Measurements from ENCODE around the gene IRGC. TPM values are rescaled to one million over a fixed set of nuclear protein-coding genes. Genes with fewer than 3 reads are reported as not detected.

Gene IRGC
- total RNA-seq, 1 donor from 2014 or later = not detected

- DNase-seq (ENCODE audit: low spot score) = no peak
Measured at GRCh38 chr19:43691755-43692154, 24.1 kb upstream of the IRGC start.

GRCh38 chr19:43692385-43692784 lies 23.5 kb upstream of the IRGC start:
- no peak for DNase-seq (ENCODE audit: low spot score)

DNA sequence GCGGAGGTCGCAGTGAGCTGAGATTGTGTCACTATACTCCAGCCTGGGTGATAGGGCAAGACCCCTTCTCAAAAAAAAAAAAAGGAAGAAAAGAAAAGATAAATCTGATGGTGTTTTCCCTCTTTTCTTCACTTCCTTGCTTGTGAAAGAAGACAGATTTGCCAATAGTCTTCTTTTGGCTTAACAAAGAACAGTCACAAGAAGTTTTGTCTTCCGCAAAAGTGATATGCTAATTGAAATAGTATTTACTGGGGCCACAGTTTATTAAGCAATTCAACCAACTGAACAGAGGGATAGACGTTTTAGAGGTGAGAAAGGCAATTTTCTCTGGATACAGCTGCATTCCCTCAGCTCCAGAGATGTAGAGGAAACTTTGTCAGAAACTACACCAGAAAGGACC lies 23.0 kb upstream of the IRGC start:
- DNase-seq (ENCODE audit: low spot score) = no peak

GRCh38 chr19:43694553-43694952 lies 21.3 kb upstream of the IRGC start:
- no peak for DNase-seq (ENCODE audit: low spot score)

- DNase-seq (ENCODE audit: low spot score) = no peak
Measured at GRCh38 chr19:43695985-43696704, 19.7 kb upstream of the IRGC start.

- no peak for DNase-seq (ENCODE audit: low spot score)
Measured at GRCh38 chr19:43697295-43697694, 18.6 kb upstream of the IRGC start.

- no peak for DNase-seq (ENCODE audit: low spot score)
Measured at GRCh38 chr19:43699506-43700394, 16.1 kb upstream of the IRGC start.

DNA sequence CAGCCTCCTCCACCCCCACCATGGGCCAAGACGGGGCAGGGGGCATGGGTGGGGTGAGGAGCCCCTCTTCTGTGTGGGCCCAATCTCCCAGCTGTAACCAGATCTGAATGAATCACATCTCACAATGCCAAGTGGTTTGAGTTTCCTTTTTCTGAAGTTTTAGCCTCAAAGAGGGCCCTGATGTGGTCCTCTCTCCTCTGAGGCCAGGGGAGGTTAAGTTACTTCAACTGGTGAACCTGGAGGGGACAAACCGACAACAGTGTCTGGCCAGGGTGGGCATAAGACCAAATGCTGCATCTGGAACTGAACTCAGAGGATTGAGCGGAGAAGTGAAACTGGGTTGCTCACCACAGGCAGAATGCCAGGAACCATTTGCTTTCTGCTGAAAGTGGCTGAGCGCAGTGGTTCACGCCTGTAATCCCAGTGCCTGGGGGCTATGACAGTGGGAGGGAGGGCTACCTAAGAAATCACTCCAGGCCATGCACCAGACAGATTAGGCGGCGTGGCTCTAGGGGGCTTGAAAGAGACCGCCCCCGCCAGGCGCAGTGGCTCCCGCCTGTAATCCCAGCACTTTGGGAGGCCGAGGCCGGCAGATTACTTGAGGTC lies 15.4 kb upstream of the IRGC start:
- peak; percentile 58 for DNase-seq (ENCODE audit: low spot score)

DNA sequence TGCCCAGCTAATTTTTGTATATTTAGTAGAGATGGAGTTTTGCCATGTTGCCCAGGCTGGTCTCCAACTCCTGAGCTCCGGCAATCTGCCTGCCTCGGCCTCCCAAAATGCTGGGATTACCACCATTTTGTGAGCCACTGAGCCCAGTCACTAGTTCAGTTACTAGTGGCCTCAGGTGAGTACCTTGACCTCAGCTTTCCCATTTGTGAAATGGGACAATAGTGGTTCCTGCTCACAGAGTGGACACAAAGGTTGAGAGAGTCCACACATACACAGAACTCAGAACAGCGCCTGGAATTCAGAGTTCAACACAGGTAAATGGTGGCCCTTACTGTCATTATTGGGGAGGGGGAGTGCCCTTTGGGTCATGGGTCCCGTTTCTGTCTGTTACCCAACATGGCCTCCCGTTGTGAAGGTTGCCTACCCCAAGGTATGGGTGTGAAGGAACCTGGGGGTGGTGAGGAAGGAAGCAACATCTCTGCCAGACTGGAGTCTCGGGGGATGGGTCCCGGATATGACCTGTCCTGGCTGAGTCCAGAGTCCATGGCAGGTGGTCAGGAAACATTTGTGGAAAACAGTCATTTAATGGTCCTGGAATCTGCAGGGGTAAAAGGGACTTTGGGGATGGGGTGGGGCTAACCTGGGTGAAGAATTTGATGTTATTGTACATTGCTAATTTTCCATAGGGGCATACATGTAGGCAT lies 11.7 kb upstream of the IRGC start:
- no peak for DNase-seq (ENCODE audit: low spot score)

- DNase-seq (ENCODE audit: low spot score) = no peak
Measured at GRCh38 chr19:43705729-43706128, 10.1 kb upstream of the IRGC start.

GRCh38 chr19:43707158-43707712 lies 8.6 kb upstream of the IRGC start:
- DNase-seq (ENCODE audit: low spot score) = no peak

GRCh38 chr19:43708716-43709115 lies 7.2 kb upstream of the IRGC start:
- DNase-seq (ENCODE audit: low spot score) = no peak

GRCh38 chr19:43711751-43712355 lies 4.0 kb upstream of the IRGC start:
- no peak for DNase-seq (ENCODE audit: low spot score)

DNA sequence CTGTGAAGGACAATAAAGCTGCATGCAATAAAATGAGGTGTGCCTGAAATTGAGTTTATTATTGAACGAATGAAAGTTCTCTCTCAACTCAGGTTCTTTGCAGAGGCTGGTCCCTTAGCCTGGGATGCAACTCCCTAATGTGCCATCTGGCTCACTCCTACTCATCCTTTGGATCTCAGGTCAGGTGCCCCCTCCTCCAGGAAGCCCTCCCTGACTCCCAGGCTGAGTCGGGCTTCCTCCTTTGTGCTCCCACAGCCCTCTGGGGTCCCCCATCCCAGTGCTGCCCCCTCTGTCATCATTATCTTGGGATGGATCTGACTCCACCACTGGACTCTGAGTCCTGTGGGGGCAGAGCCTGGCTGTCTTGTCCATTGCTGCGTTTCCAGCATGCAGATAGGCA lies 2.7 kb upstream of the IRGC start:
- no peak for DNase-seq (ENCODE audit: low spot score)

DNA sequence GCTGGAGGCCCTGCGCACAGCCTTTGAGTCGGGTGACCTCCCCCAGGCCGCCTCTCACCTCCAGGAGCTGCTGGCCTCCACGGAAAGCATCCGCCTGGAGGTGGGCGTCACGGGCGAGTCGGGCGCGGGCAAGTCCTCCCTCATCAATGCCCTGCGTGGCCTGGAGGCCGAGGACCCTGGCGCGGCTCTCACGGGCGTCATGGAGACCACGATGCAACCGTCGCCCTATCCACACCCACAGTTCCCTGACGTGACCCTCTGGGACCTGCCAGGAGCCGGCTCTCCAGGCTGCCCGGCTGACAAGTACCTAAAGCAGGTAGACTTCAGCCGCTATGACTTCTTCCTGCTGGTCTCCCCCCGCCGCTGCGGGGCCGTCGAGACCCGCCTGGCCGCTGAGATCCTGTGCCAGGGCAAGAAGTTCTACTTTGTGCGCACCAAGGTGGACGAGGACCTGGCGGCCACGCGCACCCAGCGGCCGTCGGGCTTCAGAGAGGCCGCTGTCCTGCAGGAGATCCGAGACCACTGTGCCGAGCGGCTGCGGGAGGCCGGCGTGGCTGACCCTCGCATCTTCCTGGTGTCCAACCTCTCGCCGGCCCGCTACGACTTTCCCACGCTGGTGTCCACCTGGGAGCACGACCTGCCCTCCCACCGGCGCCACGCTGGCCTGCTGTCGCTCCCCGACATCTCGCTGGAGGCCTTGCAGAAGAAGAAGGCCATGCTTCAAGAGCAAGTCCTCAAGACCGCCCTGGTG lies 2.9 kb downstream of the IRGC start:
- no peak for DNase-seq (ENCODE audit: low spot score)

DNA sequence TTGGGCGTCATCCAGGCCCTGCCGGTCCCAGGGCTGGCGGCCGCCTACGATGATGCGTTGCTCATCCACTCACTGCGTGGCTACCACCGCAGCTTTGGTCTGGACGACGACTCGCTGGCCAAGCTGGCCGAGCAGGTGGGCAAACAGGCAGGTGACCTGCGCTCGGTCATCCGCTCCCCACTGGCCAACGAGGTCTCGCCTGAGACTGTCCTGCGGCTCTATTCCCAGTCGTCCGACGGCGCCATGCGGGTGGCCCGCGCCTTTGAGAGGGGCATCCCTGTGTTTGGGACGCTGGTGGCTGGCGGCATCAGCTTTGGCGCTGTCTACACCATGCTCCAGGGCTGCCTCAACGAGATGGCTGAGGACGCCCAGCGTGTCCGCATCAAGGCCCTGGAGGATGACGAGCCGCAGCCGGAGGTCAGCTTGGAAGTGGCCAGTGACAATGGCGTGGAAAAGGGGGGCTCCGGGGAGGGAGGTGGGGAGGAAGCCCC lies 3.5 kb downstream of the IRGC start:
- no peak for DNase-seq (ENCODE audit: low spot score)

DNA sequence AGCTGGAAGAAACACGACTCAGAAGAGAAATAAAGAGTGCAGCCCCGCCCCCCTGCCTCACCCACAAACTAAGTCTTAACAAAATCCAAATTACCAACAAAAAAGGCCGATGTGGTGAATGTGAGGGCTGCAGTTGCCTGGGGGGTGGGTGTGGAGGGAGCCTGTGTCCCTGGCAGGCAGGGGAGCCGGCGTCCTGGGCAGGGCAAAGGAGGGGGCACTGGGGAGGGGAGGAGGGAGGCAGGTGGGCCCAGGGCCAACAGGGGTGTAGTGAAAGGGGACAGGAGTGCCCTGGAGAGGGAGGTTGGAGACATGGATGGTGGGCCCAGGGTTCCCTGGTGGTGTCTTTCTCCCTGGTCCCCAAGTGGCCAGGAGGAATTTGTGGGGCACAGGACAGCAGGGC lies 4.0 kb downstream of the IRGC start:
- DNase-seq (ENCODE audit: low spot score) = no peak

- DNase-seq (ENCODE audit: low spot score) = no peak
Measured at GRCh38 chr19:43720936-43721335, 5.1 kb downstream of the IRGC start.

DNA sequence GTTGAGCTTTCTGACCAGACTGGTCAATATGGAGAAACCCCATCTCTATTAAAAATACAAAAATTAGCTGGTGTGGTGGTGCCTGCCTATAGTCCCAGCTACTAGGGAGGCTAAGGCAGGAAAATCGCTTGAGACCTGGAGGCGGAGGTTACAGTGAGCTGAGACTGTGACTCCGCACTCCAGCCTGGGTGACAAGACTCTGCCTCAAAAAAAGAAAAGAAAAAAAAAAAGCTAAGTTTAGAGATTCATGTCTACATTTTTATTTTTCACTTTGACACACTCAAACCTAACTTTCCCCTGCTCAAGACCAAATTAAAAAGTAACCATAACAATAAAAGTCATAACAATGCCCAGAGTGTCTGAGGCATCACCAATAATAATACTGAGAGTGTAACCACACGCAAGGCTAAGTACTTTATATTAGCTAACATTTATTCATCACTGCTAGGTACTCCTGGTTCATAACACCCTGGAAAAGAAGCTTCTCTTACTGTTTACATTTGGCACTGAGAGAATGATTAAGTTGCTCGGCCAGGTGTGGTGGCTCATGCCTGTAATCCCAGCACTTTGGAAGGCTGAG lies 5.7 kb downstream of the IRGC start:
- DNase-seq (ENCODE audit: low spot score) = no peak

- DNase-seq (ENCODE audit: low spot score) = no peak
Measured at GRCh38 chr19:43723588-43723987, 7.7 kb downstream of the IRGC start.
